ENCODE measurements around the gene DNAAF9. TPM values are rescaled to one million over a fixed set of nuclear protein-coding genes. Genes with fewer than 3 reads are reported as not detected.
A peak's percentile ranks its signal among the peaks of the same experiment; 100 is the strongest.

DNAAF9 gene
- total RNA-seq, 3 donors from 2014 or later, result 1.9 to 25.4 (median 3.9) TPM

DNA sequence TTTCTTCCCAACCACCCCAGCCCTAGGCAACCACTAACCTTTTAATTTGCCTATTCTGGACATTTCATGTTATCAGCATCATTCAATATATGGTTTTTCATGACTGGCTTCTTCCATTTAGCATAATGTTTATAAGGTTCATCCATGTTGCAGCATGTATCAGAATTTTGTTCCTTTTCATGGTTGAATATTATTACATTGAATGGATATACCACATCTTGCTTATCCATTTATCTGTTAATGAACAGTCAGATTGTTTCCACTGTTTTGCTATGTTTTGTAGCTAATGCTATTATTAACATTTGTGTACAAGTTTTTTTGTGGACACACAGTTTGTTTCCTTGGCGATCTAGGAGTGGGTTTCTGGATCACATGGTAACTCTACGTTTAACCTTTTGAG, 3.0 kb upstream of the DNAAF9 start:
- H3K36me3 ChIP-seq (ENCODE audit: low read depth), result no peaks in the 10 kb centered on the region
- no peaks in the 10 kb centered on the region for H3K9me3 ChIP-seq
- DNase-seq (no peak), ATAC-seq (no peak)
- H3K4me1 ChIP-seq (ENCODE audit: low read depth), result peaks cover 5% of the 10 kb centered on the region
- TF ChIP-seq, protein P1, sequence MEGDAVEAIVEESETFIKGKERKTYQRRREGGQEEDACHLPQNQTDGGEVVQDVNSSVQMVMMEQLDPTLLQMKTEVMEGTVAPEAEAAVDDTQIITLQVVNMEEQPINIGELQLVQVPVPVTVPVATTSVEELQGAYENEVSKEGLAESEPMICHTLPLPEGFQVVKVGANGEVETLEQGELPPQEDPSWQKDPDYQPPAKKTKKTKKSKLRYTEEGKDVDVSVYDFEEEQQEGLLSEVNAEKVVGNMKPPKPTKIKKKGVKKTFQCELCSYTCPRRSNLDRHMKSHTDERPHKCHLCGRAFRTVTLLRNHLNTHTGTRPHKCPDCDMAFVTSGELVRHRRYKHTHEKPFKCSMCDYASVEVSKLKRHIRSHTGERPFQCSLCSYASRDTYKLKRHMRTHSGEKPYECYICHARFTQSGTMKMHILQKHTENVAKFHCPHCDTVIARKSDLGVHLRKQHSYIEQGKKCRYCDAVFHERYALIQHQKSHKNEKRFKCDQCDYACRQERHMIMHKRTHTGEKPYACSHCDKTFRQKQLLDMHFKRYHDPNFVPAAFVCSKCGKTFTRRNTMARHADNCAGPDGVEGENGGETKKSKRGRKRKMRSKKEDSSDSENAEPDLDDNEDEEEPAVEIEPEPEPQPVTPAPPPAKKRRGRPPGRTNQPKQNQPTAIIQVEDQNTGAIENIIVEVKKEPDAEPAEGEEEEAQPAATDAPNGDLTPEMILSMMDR (IDR thresholded peaks at IDR 0.05), result no peak
- intact Hi-C loops (cut with DNase I, micrococcal nuclease), result loop anchor here in 1 of 2 donors (10.0 kb wide), 1 partner anchor 64 kb away; the partner anchor contains the start of gene ATRN
- H3K4me3 ChIP-seq, result no peak overlapping the region

DNA sequence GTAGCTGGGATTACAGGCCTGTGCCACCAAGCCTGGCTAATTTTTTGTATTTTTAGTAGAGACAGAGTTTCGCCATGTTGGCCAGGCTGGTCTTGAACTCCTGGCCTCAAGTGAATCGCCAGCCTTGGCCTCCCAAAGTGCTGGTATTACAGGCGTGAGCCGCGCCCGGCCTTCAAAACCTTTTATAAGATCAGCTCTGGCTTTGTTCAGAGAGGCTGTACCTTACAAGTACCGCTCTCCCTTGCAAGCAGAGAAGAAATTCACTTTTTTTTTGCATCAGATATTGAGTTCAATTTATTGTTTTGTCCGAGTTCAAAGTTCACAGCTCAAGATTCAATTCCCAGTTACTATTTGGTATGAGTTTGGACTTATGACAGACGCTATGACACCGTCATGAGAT, 1.9 kb upstream of the DNAAF9 start:
- intact Hi-C loops (cut with DNase I, micrococcal nuclease), result no loop called here
- ATAC-seq, result no peak
- Histone ChIP-seq H3K4me3 (no peak overlapping the region), H3K36me3 (ENCODE audit: low read depth) (no peaks in the 10 kb centered on the region), H3K9me3 (no peaks in the 10 kb centered on the region), H3K4me1 (ENCODE audit: low read depth) (peaks cover 5% of the 10 kb centered on the region)
- no peak for DNase-seq
- TF ChIP-seq, protein P1 (IDR thresholded peaks at IDR 0.05), result no peak

DNA sequence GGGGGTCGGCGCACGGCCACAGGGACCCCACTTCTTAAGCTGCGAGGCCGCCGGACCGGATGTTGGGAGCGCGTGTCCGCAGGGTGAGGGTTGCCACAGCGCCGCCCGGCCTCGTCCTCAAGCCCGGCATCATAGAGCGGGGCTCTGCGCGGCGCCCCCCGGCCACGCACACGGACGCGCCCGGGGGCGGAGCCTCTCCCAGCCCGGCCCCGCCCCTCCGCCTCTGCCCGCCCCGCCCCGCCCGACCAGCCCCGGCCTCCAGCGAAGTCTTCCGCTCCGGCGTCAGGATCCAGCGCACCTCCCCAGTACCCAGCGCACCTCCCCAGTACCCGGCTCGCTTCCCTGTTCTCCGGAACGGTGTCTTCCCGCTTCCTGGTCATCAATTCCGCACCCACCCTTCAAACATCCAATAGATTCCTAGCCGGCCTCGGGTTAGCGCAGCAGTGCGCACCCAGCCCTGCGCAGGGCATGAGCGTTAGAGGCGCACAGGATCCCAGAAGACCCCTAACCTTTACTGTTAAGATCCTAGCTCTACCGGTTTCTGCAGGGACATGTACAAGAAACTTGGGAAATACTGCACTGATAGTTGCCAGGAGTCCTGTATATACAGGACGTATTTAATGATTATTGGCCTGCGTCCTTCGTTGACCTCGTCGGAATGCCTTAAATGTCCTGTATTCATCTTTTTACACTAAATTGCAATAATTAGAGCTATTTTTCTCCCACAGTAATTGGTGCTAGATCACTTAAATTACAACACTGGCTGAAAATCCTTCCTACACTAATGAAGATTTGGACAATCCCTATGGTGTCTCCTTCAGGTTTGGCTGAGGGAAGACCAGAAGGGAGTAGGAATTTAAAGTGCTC, 535 bp upstream of the DNAAF9 start:
- intact Hi-C loops (cut with DNase I, micrococcal nuclease), result no loop called here
- peaks cover 5% of the 10 kb centered on the region for H3K4me1 ChIP-seq (ENCODE audit: low read depth)
- TF ChIP-seq, protein P1 (IDR thresholded peaks at IDR 0.05), result no peak
- H3K9me3 ChIP-seq, result no peaks in the 10 kb centered on the region
- peak overlapping the region; percentile 31 for H3K4me3 ChIP-seq
- ATAC-seq (peak; percentile 81), DNase-seq (peak; percentile 61 to 82 (median 72))
- no peaks in the 10 kb centered on the region for H3K36me3 ChIP-seq (ENCODE audit: low read depth)

DNA sequence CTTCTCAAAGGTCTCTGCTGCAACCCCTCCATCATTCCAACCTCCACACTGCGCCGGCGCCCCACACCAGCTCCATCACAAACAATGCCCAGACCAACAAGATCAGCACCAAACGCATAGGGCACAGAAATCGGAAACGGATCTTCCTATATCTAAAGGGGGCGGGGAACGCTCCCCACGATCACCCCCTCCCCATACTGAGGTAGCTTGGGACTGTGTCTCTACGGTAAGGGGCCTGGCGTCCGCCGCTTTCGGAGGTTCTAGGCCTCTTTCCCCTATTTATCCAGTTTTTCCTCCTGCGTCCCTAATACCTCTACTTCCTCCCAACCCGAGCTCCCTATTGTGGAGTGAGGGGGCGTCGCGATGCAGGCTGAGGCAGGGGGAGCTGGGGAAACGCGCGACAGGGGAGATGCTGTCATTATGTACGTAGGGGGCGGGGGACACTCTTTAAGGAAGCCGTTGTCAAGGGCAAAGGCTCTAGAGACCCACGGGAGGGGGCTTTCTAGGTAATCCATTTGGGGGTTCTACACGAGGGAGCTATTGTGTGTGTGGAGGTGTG, 909 bp downstream of the DNAAF9 start:
- ATAC-seq (no peak), DNase-seq (peak in 2 of 3 donors; percentile 23 to 31)
- no peaks in the 10 kb centered on the region for H3K9me3 ChIP-seq
- H3K4me3 ChIP-seq, result peak overlapping the region; percentile 31
- TF ChIP-seq, protein P1 (IDR thresholded peaks at IDR 0.05), result no peak
- peaks cover 5% of the 10 kb centered on the region for H3K4me1 ChIP-seq (ENCODE audit: low read depth)
- no peaks in the 10 kb centered on the region for H3K36me3 ChIP-seq (ENCODE audit: low read depth)
- intact Hi-C loops (cut with DNase I, micrococcal nuclease), result no loop called here

DNA sequence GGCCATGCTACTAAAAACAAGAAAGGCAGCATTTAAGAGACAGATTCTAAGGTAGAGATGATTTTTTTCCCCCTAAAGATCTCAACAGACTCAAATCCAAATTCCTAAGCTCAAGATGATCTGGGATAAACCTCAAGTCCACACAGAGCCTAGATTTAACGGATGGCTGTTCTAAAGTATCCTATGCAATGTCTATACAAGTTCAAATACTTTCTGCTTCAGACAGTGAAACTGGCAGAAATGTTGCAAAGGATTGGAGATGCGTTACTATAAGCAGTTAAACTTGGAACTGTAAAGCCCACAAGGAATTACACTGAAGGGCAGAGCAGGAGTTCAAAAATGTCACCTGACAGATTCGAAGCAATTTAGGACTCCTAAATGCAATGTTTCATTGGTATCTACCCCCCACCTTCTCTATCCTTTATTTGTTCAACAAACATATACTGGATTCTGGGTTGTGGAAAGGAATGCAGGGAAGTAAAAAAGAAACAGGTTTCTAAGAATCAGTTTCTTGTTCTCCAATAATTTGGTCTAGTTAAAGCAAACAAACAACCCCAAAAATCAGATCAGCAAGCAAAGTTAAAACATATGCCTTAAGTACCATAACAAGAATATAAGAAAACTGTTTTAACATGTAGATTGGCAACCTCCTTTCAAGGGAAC, 1.6 kb downstream of the DNAAF9 start:
- intact Hi-C loops (cut with DNase I, micrococcal nuclease), result no loop called here
- TF ChIP-seq, protein P1 (IDR thresholded peaks at IDR 0.05), result no peak
- Histone ChIP-seq H3K4me1 (ENCODE audit: low read depth) (peaks cover 5% of the 10 kb centered on the region), H3K36me3 (ENCODE audit: low read depth) (no peaks in the 10 kb centered on the region), H3K4me3 (no peak overlapping the region), H3K9me3 (no peaks in the 10 kb centered on the region)
- DNase-seq (no peak), ATAC-seq (no peak)
